RWPE2 (cell line): ENCODE measurements around the gene C16orf46.
A peak's percentile ranks its signal among the peaks of the same experiment; 100 is the strongest.

Experiments used
- ATAC-seq: fragments of 200-7000 bp; cut with Tn5 transposase; 3 replicates; pipeline ENCODE4 v1.9.1; 2021; ENCODE audit warnings: low read depth
- DNase-seq: peaks from one replicate; pipeline ENCODE4 v3.0.0-alpha.2; 2020; ENCODE audit warnings: low spot score
- H3K27ac ChIP-seq: fragments of 450-650 bp; 2 replicates; pipeline ENCODE4 v1.5.1; 2017; ENCODE audit warnings: mild to moderate bottlenecking; ENCODE audit not compliant: poor library complexity, severe bottlenecking
- H3K27me3 ChIP-seq: fragments of 250-450 bp; sonication (Bioruptor Pico); 2 replicates; pipeline ENCODE4 v1.5.1; 2021; ENCODE audit warnings: mild to moderate bottlenecking, moderate library complexity; ENCODE audit not compliant: insufficient read depth, poor library complexity, severe bottlenecking
- H3K36me3 ChIP-seq: fragments of 250-450 bp; sonication (Bioruptor Pico); 2 replicates; pipeline ENCODE4 v1.5.1; 2020; ENCODE audit warnings: low read depth, mild to moderate bottlenecking, moderate library complexity
- H3K4me1 ChIP-seq: fragments of 250-450 bp; sonication (Bioruptor Pico); 2 replicates; pipeline ENCODE4 v1.5.1; 2021; ENCODE audit warnings: mild to moderate bottlenecking, moderate library complexity; ENCODE audit not compliant: insufficient read depth, poor library complexity, severe bottlenecking
- H3K4me3 ChIP-seq: fragments of 250-450 bp; sonication (Bioruptor Pico); 2 replicates; pipeline ENCODE4 v1.5.1; 2021; ENCODE audit warnings: mild to moderate bottlenecking, moderate library complexity; ENCODE audit not compliant: severe bottlenecking
- H3K9me3 ChIP-seq: fragments of 250-450 bp; sonication (Bioruptor Pico); 2 replicates; pipeline ENCODE4 v1.5.1; 2021; ENCODE audit warnings: mild to moderate bottlenecking, moderate library complexity; ENCODE audit not compliant: severe bottlenecking
- TF ChIP-seq, protein P1 (sequence below): fragments of 450-650 bp; IDR thresholded peaks from one replicate; pipeline ENCODE4 v1.5.1; 2017; ENCODE audit warnings: mild to moderate bottlenecking, moderate library complexity; ENCODE audit not compliant: poor library complexity, severe bottlenecking

The C16orf46 gene

GRCh38 chr16:81040842-81041241, 36.2 kb downstream of the C16orf46 start:
- H3K4me3 ChIP-seq, result no peak overlapping the region
- peaks cover 73% of the 10 kb centered on the region for H3K36me3 ChIP-seq
- no peaks in the 10 kb centered on the region for H3K27me3 ChIP-seq
- H3K4me1 ChIP-seq, result peaks cover 3% of the 10 kb centered on the region
- no peaks in the 10 kb centered on the region for H3K9me3 ChIP-seq
- DNase-seq, result no peak
- no peak overlapping the region for H3K27ac ChIP-seq
- TF ChIP-seq, protein P1, sequence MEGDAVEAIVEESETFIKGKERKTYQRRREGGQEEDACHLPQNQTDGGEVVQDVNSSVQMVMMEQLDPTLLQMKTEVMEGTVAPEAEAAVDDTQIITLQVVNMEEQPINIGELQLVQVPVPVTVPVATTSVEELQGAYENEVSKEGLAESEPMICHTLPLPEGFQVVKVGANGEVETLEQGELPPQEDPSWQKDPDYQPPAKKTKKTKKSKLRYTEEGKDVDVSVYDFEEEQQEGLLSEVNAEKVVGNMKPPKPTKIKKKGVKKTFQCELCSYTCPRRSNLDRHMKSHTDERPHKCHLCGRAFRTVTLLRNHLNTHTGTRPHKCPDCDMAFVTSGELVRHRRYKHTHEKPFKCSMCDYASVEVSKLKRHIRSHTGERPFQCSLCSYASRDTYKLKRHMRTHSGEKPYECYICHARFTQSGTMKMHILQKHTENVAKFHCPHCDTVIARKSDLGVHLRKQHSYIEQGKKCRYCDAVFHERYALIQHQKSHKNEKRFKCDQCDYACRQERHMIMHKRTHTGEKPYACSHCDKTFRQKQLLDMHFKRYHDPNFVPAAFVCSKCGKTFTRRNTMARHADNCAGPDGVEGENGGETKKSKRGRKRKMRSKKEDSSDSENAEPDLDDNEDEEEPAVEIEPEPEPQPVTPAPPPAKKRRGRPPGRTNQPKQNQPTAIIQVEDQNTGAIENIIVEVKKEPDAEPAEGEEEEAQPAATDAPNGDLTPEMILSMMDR, result no peak
- no peak for ATAC-seq

DNA sequence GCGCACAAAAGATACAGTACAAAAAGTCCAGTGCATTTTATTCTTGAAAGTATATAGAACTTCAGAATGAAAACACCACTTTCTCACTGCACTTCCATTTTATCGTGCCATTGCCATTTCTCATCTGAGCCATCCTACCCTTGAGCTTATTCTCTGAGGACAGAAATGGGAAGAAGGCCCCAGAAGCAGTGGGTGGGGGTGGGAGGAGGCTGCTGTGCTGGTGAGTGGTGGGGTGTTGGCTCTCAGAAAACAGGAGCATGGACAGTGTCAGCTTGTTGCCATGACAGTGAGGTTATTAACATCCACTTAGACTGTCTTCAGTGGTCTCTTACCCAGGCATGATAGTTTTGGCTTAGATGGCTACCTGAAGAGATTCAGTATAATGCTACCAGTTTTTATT, 36.9 kb downstream of the C16orf46 start:
- TF ChIP-seq, protein P1, result no peak
- DNase-seq (no peak), ATAC-seq (no peak)
- H3K9me3 ChIP-seq, result no peaks in the 10 kb centered on the region
- H3K4me1 ChIP-seq, result peaks cover 3% of the 10 kb centered on the region
- no peaks in the 10 kb centered on the region for H3K27me3 ChIP-seq
- no peak overlapping the region for H3K27ac ChIP-seq
- H3K4me3 ChIP-seq, result no peak overlapping the region
- peaks cover 70% of the 10 kb centered on the region for H3K36me3 ChIP-seq

- Histone ChIP-seq H3K4me1 (peaks cover 3% of the 10 kb centered on the region), H3K9me3 (no peaks in the 10 kb centered on the region), H3K4me3 (peak overlapping the region; percentile 81), H3K36me3 (peaks cover 38% of the 10 kb centered on the region), H3K27me3 (no peaks in the 10 kb centered on the region), H3K27ac (peak overlapping the region; percentile 51)
- ATAC-seq (peak; percentile 4; the same call in 1 of the 3 replicates), DNase-seq (no peak)
- TF ChIP-seq, protein P1, result no peak
These were observed 40.2 kb downstream of the C16orf46 start for GRCh38 chr16:81036751-81037350.

DNA sequence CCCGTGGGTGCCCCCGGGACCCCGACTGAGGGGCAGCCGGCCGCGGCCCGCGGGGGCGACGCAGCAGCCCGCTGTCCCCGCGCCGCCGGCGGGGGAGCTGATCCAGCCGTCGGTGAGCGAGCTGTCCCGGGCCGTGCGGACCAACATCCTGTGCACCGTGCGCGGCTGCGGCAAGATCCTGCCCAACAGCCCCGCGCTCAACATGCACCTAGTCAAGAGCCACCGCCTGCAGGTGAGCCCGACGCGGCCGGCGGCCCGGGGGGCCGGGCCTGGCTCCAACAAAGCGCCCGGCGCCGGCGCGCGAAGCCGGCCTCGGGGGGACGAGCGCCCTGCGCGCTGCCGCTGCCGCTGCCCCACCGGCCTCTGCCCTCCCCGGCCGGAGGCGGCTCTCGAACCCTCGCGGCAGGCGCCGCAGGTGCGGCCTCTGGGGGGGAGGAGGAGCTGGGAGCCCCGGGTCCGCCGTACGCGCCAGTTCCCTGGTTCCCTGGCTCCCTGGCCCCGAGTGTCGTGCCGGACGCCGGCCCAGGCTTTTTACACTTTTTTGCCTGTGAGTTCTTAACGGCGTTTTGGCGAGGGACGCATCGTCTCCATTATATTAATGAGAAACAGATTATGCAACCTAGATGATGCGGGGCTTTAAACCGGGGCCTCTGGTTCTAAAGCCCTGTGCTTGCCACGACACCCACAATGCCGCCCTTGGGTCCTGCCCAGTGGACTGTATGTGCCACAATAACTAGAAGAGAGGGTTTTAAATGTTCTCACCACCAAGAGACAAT, 40.9 kb downstream of the C16orf46 start:
- TF ChIP-seq, protein P1, result no peak
- peak; percentile 25; the same call in 2 of the 3 replicates for ATAC-seq
- H3K36me3 ChIP-seq, result peaks cover 32% of the 10 kb centered on the region
- DNase-seq, result no peak
- no peaks in the 10 kb centered on the region for H3K27me3 ChIP-seq
- peak overlapping the region; percentile 81 for H3K4me3 ChIP-seq
- peak overlapping the region; percentile 51 for H3K27ac ChIP-seq
- H3K9me3 ChIP-seq, result no peaks in the 10 kb centered on the region
- peaks cover 3% of the 10 kb centered on the region for H3K4me1 ChIP-seq
